T-helper 1 cell treated with Interleukin-12 subunit alpha and Interleukin-12 subunit beta and Interleukin-4 antibody, amounts not matched to agents 30 ng/mL and 1 ng/mL, for 36 hours (primary cell): ENCODE measurements around the gene MYO18B. TPM values are rescaled to one million over a fixed set of nuclear protein-coding genes. Genes with fewer than 3 reads are reported as not detected.

Experiments used
- intact Hi-C: fragments of 100-400 bp; cut with micrococcal nuclease; formaldehyde crosslinking; loops from one replicate; pipeline ENCODE4 v1.15.1; 2024
- total RNA-seq: library from RNA; stranded (reverse); gene quantifications from 2 replicates; pipeline ENCODE4 v1.2.3, GENCODE V29; 2022

The MYO18B gene
- total RNA-seq, 1 donor from 2014 or later = 1.2 TPM

DNA sequence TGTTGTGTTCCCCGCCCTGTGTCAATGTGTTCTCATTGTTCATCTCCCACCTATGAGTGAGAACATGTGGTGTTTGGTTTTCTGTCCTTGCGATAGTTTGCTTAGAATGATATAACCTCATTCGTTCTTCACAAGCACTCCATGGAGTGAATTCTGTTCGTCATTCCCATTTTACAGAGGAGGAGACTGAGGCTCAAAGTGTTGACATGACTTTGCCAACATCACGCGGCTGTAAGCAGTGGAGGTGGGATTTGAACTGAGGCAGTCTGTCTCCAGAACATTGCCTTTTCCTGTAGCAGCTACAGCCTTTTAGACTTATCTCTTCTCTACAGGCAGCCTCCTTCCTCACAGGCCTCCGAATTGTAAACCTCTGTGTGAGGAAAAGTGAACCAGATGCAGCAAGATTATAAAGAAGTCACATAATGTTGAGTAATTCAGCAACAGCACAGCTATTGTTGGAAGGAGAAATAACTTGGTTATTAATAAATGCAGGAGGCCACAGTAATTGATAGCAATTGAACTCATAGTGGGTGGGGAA lies 74.6 kb downstream of the MYO18B start:
- intact Hi-C loops = no loop called here

- intact Hi-C loops = no loop called here
These were observed 75.3 kb downstream of the MYO18B start for GRCh38 chr22:25817092-25817943.

- intact Hi-C loops = no loop called here
These were observed 76.6 kb downstream of the MYO18B start for GRCh38 chr22:25818541-25818940.

DNA sequence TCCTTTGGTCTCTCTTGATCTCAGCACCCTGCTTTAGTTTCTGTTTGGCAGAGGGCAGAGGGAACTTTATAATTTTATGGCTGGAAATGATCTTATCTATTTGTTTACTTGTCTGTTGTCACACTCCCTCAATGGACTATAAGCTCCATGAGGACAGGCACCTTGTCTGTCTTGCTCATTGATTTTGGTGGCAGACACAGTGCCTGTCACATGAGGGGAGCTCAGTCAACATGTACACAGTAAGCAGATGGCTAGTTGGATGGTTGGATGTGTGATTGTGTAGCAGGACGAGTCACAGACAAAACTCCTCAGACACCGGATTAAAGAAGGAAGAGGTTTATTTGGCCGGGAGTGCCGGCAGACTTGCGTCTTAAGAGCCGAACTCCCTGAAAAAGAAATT lies 80.4 kb downstream of the MYO18B start:
- intact Hi-C loops = no loop called here

GRCh38 chr22:25823276-25823675 lies 81.3 kb downstream of the MYO18B start:
- intact Hi-C loops = no loop called here

GRCh38 chr22:25824828-25825423 lies 82.9 kb downstream of the MYO18B start:
- intact Hi-C loops = no loop called here

DNA sequence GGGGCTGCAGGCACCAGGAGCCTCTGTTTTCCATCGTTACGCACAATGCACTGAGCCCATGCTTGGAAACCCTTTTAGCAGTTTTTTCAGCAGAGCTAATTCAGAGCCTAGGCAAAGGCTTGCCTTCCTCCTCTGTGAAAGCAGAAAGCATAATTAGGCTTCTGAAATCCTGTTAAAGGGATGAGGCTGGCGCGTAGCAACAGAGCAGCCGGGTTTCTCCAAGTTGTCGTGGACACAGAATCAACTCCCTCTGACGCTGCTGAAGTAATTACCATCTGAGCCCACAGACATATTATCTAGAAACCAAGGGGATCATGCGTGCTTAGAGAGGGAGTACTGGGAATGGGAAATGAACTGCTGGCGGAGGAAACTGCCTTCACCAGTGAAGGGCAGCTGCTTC lies 85.4 kb downstream of the MYO18B start:
- intact Hi-C loops = no loop called here

GRCh38 chr22:25828422-25828821 lies 86.4 kb downstream of the MYO18B start:
- intact Hi-C loops = no loop called here

DNA sequence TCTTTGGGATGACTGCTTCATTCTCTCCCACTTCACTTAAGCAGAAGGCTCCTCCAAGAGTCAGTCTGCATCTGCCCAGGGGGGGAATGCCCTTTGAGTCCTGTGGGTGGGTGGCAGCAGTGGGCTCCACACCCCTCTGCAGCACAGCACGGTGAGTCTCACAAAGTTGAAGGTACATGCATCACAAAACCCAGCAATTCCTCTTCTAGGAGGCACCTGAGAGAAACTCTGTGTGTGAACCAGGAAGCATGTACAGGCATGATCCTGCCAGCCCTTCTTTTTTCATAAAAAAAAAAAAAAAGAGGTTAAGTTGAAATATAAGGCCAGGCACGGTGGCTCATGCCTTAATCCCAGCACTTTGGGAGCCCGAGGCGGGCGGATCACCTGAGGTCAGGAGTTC lies 87.2 kb downstream of the MYO18B start:
- intact Hi-C loops = no loop called here

DNA sequence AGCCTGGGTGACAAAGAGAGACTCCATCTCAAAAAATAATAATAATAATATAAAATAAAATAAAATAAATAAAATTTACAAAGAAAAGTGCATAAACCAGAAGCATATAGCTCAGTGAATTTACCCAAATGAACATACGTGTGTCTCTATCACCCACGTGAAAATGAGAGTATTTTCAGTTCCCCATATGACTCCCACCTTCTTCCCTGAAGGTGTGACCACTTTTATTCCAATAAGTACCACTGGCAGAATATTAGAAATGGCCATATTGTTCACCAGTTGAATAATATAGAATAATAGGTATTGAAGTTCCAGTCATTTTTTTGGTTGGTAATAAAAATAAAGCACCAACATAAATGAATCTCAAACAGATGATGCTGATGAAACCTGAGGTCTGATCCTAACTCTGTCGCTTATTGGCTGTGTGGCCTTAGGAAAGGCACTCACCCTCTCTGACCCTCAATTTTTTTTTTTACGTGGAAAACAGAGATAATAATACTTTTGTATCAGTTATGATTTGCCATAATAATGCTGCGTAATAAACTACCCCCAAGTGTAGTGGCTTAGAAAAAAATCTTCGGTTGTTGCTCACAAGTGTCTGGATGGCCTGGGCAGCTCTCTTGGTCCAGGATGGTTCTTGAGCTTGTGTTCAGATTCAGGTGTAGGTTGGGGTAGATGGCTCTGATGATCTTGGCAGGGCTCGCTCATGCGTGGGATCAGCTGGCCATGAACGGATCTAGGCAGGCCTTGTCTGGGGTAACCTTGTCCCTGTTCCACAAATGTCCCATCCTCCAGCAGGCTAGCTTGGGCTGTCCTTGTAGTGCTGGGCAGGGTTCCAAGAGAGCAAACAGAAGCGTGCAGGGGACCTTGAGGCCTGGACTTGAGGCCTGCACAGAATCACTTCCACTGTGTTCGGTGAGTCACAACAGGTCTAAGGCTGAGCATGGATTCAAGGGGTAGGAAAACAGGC lies 88.1 kb downstream of the MYO18B start:
- intact Hi-C loops = no loop called here

DNA sequence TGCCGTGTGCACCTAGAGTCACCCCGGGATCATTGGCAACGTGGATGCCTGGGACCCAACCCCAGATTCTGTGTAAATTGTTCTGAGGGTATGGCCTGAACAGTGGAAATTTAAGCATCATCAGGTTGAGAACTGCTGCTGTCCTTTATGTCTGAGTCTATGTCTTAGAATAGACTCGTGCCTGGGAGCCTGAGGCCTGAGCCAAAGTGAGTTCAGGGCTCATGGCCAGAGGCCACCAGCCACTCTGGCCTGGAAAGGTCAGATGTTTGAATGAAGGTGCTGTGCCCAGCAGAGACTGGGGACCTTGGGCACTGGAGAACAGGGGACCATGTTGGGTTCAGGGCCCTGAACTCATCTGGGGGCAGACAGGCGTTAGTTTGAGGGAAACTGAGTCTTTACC lies 91.1 kb downstream of the MYO18B start:
- intact Hi-C loops = no loop called here

GRCh38 chr22:25833676-25834075 lies 91.7 kb downstream of the MYO18B start:
- intact Hi-C loops = no loop called here

DNA sequence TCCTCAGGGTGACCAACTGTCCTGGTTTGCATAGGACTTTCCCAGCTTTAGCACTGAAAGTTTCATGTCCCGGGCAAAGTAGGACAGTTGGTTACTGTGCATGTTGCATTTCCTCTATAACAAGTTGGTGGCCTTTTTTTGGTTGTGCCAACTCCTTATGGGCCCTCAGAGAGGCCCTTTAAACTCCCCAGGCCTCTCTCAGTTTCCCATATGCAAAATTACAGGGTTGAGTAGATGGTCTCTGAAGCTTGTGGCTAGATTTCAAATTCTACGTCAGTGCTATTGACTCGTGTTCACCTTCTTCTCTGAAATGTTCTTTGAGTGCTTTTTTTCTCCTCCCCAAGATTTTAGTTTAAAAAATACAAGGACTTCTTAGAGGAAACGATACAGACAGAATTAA lies 92.5 kb downstream of the MYO18B start:
- intact Hi-C loops = no loop called here

DNA sequence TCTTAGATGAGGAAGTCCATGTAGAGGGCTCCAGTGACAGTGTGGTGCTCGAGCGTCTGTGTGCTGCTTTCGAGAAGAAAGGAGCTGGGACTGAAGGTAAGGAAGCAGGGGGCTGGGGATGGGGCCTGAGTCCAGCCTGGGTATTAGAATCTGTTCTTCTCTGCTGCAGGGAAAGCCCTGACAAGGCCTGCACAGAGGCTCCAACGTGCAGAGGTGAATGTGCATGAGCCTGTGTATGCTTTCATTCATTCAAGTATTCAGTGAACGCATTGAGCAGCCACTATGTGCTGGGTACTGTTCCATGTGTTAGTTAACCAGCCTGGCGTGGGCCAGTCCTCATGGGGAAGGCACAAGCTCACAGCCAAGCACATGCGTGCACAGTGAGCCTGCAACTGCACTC lies 93.4 kb downstream of the MYO18B start:
- intact Hi-C loops = no loop called here

GRCh38 chr22:25837288-25837900 lies 95.4 kb downstream of the MYO18B start:
- intact Hi-C loops = no loop called here

GRCh38 chr22:25838960-25839741 lies 97.2 kb downstream of the MYO18B start:
- intact Hi-C loops = no loop called here

DNA sequence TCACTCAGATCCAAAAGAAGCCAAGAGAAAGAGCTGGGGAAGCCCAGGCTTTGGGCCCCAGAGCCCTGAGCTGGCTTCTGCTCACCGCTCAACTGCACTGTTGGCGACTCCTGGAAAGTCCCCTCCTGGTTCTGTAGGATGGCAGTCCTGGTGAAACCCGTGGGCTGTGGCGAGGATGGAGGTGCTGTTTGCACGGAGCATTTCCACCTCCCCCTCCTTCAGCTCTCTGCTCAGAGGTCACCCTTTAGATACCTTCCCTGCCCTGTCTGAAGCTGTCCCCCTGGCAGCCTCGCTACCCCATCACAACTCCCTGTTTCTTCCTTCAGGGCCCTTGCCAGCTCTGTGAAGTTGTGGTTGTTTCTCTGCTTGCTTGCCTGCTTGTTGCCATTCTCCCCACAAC lies 97.8 kb downstream of the MYO18B start:
- intact Hi-C loops = no loop called here

- intact Hi-C loops = no loop called here
These were observed 98.2 kb downstream of the MYO18B start for GRCh38 chr22:25840167-25840566.

DNA sequence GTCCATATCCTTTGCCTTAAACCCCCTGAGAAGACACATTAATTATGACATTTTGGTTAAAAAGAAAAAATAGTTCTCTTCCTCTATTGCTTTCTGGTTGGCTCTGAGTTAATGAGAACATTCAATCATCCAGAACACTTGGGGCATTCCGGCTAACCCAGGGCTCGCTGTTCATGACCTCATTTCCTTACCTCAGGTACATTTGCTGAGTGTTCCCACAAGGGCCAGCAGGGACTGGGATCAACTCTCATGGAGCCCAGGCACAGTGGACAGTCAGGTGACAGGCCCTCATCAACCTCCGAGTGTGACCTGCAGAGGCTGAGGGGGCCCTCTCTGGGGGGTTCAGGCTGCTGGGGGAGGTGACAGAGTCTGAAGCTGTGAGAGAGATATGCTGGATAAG lies 98.9 kb downstream of the MYO18B start:
- intact Hi-C loops = no loop called here

- intact Hi-C loops = no loop called here
These were observed 99.8 kb downstream of the MYO18B start for GRCh38 chr22:25841775-25842174.
